HepG2 (cell line): Measurements from ENCODE around the gene E2F3. TPM values are rescaled to one million over a fixed set of nuclear protein-coding genes. Genes with fewer than 3 reads are reported as not detected.

Experiments used
- ATAC-seq: fragments of 200-7000 bp; cut with Tn5 transposase; 3 replicates; pipeline ENCODE4 v1.9.1; 2020; ENCODE audit warnings: mild to moderate bottlenecking, moderate library complexity
- BruUV-seq: library from RNA; stranded (reverse); fragments of 400-500 nt; replicated peaks from 2 replicates; lab custom pipeline; 2021; lab: Mats Ljungman, UMichigan
- CTCF ChIA-PET: fragments of 300-600 bp; formaldehyde crosslinking; extraction: SDS; loops from one replicate; lab custom pipeline; 2021; ENCODE audit warnings: low total read pairs, inconsistent platforms, low intra/inter-chr PET ratio; lab: Yijun Ruan, JAX
- POLR2A ChIA-PET: fragments of 350-600 bp; sonication (Branson Sonifier 250); formaldehyde crosslinking; loops from one replicate; lab custom pipeline; 2020; ENCODE audit warnings: antibody characterized with exemption, inconsistent platforms; lab: Yijun Ruan, JAX
- DNase-seq: peaks from one replicate; pipeline ENCODE4 v3.0.0-alpha.2; 2015; ENCODE audit warnings: low spot score
- FAIRE-seq: peaks from 3 replicates; lab custom pipeline; 2011; peaks lifted over from hg19 to GRCh38; lab: Jason Lieb, UNC
- H2AFZ ChIP-seq: one replicate; pipeline ENCODE4 v1.6.1; 2011; ENCODE audit warnings: low read length, inconsistent platforms
- H3K27ac ChIP-seq: fragments of 300-600 bp; 3 replicates; pipeline ENCODE4 v1.8.0; 2011; ENCODE audit warnings: mixed run types, mild to moderate bottlenecking, mixed read lengths, low read length, inconsistent platforms; ENCODE audit not compliant: insufficient read depth; ENCODE audit errors: extremely low read length
- H3K27me3 ChIP-seq, 2 experiments: fragments of 200-600 bp in 1 of 2; 2 replicates in 1 of 2; 3 replicates in 1 of 2; pipeline versions ENCODE4 v1.6.0 to v1.8.0; 2011; ENCODE audit warnings: low read length in 2 of 2, mild to moderate bottlenecking in 2 of 2, moderate library complexity in 2 of 2, inconsistent platforms in 1 of 2; ENCODE audit not compliant: insufficient read depth in 2 of 2, control insufficient read depth in 1 of 2
- H3K36me3 ChIP-seq, 2 experiments: fragments of 200-600 bp in 1 of 2; replicated peaks in 1 of 2; 2 replicates in 1 of 2; 3 replicates in 1 of 2; pipeline versions ENCODE4 v1.5.1 to v1.8.0; 2011; ENCODE audit warnings: low read length in 2 of 2, inconsistent platforms in 1 of 2; ENCODE audit not compliant: insufficient read depth in 2 of 2, control insufficient read depth in 1 of 2
- H3K4me1 ChIP-seq: 2 replicates; pipeline ENCODE4 v1.5.1; 2012; ENCODE audit warnings: low read length, inconsistent platforms; ENCODE audit not compliant: insufficient read depth
- H3K4me2 ChIP-seq: 2 replicates; pipeline ENCODE4 v1.6.0; 2011; ENCODE audit warnings: low read depth, low read length, inconsistent platforms
- H3K4me3 ChIP-seq, 3 experiments: fragments of 200-600 bp in 1 of 3; sonication (generic), shearing (Covaris generic) in 1 of 3; replicated peaks in 1 of 3; 2 replicates each; pipeline ENCODE4 v1.5.1; 2011 to 2016; ENCODE audit warnings: low read length in 3 of 3, inconsistent platforms in 2 of 3, low read depth in 2 of 3, mild to moderate bottlenecking in 2 of 3, control low read depth in 1 of 3, mixed read lengths in 1 of 3; ENCODE audit not compliant: insufficient read depth in 1 of 3
- H3K79me2 ChIP-seq: one replicate; pipeline ENCODE4 v1.6.1; 2011; ENCODE audit warnings: low read length, inconsistent platforms; ENCODE audit not compliant: insufficient read depth
- H3K9ac ChIP-seq: 2 replicates; pipeline ENCODE4 v1.6.0; 2011; ENCODE audit warnings: mild to moderate bottlenecking, low read depth, low read length, inconsistent platforms; ENCODE audit not compliant: insufficient read depth
- H3K9me3 ChIP-seq: 2 replicates; pipeline ENCODE4 v1.5.1; 2012; ENCODE audit warnings: mild to moderate bottlenecking, low read length
- H4K20me1 ChIP-seq: 2 replicates; pipeline ENCODE4 v1.6.0; 2011; ENCODE audit warnings: inconsistent platforms, mild to moderate bottlenecking, low read length, moderate library complexity; ENCODE audit not compliant: insufficient read depth
- BHLHE40 ChIP-seq: IDR thresholded peaks from 2 replicates; pipeline ENCODE4 v1.6.1; 2011; ENCODE audit warnings: low read length, improper control_type of control experiment
- HMGXB3 ChIP-seq: sonication (generic); formaldehyde crosslinking; IDR thresholded peaks from 2 replicates; pipeline ENCODE4 v1.4.0; 2020; ENCODE audit warnings: missing genetic modification reagents, borderline replicate concordance
- KAT2B ChIP-seq: fragments of 150-350 bp; IDR thresholded peaks from 2 replicates; pipeline ENCODE4 v1.6.1; 2014; ENCODE audit warnings: low read depth, low read length, borderline replicate concordance
- MAZ ChIP-seq, 2 experiments: sonication (generic) in 1 of 2; formaldehyde crosslinking in 1 of 2; IDR thresholded peaks; 2 replicates each; pipeline versions ENCODE4 v1.5.0 to v1.6.1; 2012 to 2020; ENCODE audit warnings: low read depth in 2 of 2, mild to moderate bottlenecking in 2 of 2, borderline replicate concordance in 1 of 2, improper control_type of control experiment in 1 of 2, low read length in 1 of 2, missing genetic modification reagents in 1 of 2, moderate library complexity in 1 of 2
- SOX13 ChIP-seq, 3 experiments: fragments of 450-650 bp in 1 of 3; sonication (generic) in 1 of 3; formaldehyde crosslinking in 1 of 3; IDR thresholded peaks in 2 of 3; conservative IDR thresholded peaks in 1 of 3; 2 replicates each; pipeline versions ENCODE4 v1.5.0 to v1.6.1; 2016 to 2020; ENCODE audit warnings: antibody characterized with exemption in 1 of 3, mild to moderate bottlenecking in 1 of 3, missing compliant biosample characterization in 1 of 3, missing genetic modification reagents in 1 of 3, moderate library complexity in 1 of 3
- YY1 ChIP-seq: IDR thresholded peaks from 2 replicates; pipeline ENCODE4 v1.6.1; 2011; ENCODE audit warnings: low read length, low read depth, moderate library complexity, mild to moderate bottlenecking; ENCODE audit not compliant: insufficient read depth, insufficient replicate concordance
- ZNF121 ChIP-seq: sonication (generic); formaldehyde crosslinking; IDR thresholded peaks from 2 replicates; pipeline ENCODE4 v1.5.0; 2020; ENCODE audit warnings: mild to moderate bottlenecking, missing genetic modification reagents
- ZNF383 ChIP-seq: sonication (generic); formaldehyde crosslinking; IDR thresholded peaks from 2 replicates; pipeline ENCODE4 v1.4.0; 2020; ENCODE audit warnings: missing genetic modification reagents, mild to moderate bottlenecking, borderline replicate concordance
- ZNF768 ChIP-seq: sonication (generic); formaldehyde crosslinking; IDR thresholded peaks from 2 replicates; pipeline ENCODE4 v1.4.0; 2020; ENCODE audit warnings: missing genetic modification reagents
- ZNF782 ChIP-seq: sonication (generic); formaldehyde crosslinking; IDR thresholded peaks from 2 replicates; pipeline ENCODE4 v1.4.0; 2020; ENCODE audit warnings: missing genetic modification reagents, mild to moderate bottlenecking, borderline replicate concordance
- ZNF878 ChIP-seq: sonication (generic); formaldehyde crosslinking; IDR thresholded peaks from 2 replicates; pipeline ENCODE4 v1.8.1; 2023; ENCODE audit warnings: mild to moderate bottlenecking, missing genetic modification reagents, moderate library complexity
- WGBS: methylation state at CpG from one replicate; pipeline ENCODE4 v1.1.6; 2017; ENCODE audit warnings: low lambda C conversion rate; 5-methylcytosine and 5-hydroxymethylcytosine counted together
- in situ Hi-C: cut with HindIII; loops from 2 replicates; pipeline ENCODE4 v1.10.0; 2017; ENCODE audit warnings: low pct_unique_long_range_greater_than_20kb; ENCODE audit not compliant: extremely low pct_ligation_motif_present
- intact Hi-C: fragments of 100-400 bp; cut with micrococcal nuclease; formaldehyde crosslinking; loops from one replicate; pipeline ENCODE4 v1.10.0; 2022; ENCODE audit not compliant: unreplicated experiment
- polyA plus RNA-seq, 8 experiments: library from polyadenylated mRNA; depleted of rRNA in 3 of 8; stranded (reverse) in 7 of 8; unstranded in 1 of 8; fragments of >200 nt; fragmentation: Illumina TruSeq in 4 of 8; extraction: Trizol in 4 of 8; gene quantifications; 2 replicates each; pipeline versions ENCODE4 v1.2.1 to v1.2.3, GENCODE V29; 2011 to 2016; ENCODE audit warnings: low read depth in 4 of 8, missing spikeins in 1 of 8, mixed read lengths in 1 of 8; ENCODE audit not compliant: insufficient read depth in 1 of 8
- total RNA-seq, 5 experiments: library from RNA; depleted of rRNA; stranded (reverse); fragments of >200 nt; fragmentation: Illumina TruSeq; extraction: Trizol; gene quantifications; 2 replicates each; pipeline ENCODE4 v1.2.3, GENCODE V29; 2016; ENCODE audit warnings: low read depth in 1 of 5

The E2F3 gene
- total and polyA plus RNA-seq, 2 of the 13 experiments (the other 11 are each of a cell fraction or from before 2014, with no cell fraction given), result 8.5 to 12.7 TPM

GRCh38 chr6:20353134-20353533 is 48.5 kb upstream of the E2F3 start:
- TF ChIP-seq HMGXB3 (CRISPR knock-in tag) (no peak), YY1 (peak; percentile 27)
- H3K4me1 ChIP-seq, result no peaks in the 10 kb centered on the region
- ChIA-PET CTCF (no interaction called here), POLR2A (no interaction called here)
- H3K36me3 ChIP-seq, result no peaks in the 10 kb centered on the region
- no peaks in the 10 kb centered on the region for H3K79me2 ChIP-seq
- no peak for DNase-seq
- no peak overlapping the region for H3K9ac ChIP-seq
- no peak for FAIRE-seq
- no peak overlapping the region for H3K4me2 ChIP-seq
- intact Hi-C loops (no loop called here), in situ Hi-C loops (no loop called here)
- no peak overlapping the region for H2AFZ ChIP-seq
- BruUV-seq, result no TSS peak
- ATAC-seq, result no peak
- H4K20me1 ChIP-seq, result no peaks in the 10 kb centered on the region
- no peaks in the 10 kb centered on the region for H3K27me3 ChIP-seq
- peaks cover 7% of the 10 kb centered on the region for H3K9me3 ChIP-seq
- H3K4me3 ChIP-seq, result no peak overlapping the region
- no peak overlapping the region for H3K27ac ChIP-seq
- 23% methylated on average over 4 of the region's 5 CpGs for WGBS

DNA sequence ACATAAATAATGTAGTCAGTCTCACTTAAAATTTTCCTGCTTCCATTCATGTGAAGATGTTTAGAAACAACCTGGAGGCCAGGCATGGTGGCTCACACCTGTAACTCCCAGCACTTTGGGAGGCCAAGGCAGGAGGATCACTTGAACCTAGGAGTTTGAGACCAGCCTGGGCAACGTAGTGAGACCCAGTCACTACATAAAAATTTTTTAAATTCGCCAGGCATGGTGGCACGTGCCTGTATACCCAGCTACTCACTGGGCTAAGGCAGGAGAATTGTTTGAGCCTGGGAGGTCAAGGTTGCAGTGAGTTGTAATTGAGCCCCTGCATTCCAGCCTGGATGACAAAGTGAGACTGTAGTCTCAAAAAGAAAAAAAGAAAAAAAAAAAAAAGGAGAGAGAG is 47.3 kb upstream of the E2F3 start:
- Histone ChIP-seq H3K4me3 (no peak overlapping the region), H3K27me3 (no peaks in the 10 kb centered on the region), H3K9me3 (peaks cover 7% of the 10 kb centered on the region), H4K20me1 (no peaks in the 10 kb centered on the region)
- 0% methylated on average over 3 of the region's 3 CpGs for WGBS
- TF ChIP-seq ZNF768 (CRISPR knock-in tag), result no peak
- TF ChIP-seq KAT2B, result no peak
- peak; percentile 62 for TF ChIP-seq BHLHE40
- TF ChIP-seq ZNF121 (CRISPR knock-in tag), result peak; percentile 71
- TF ChIP-seq ZNF878 (CRISPR knock-in tag), result no peak
- no peak for TF ChIP-seq ZNF782 (CRISPR knock-in tag)
- TF ChIP-seq ZNF383 (CRISPR knock-in tag), result no peak
- no peak for TF ChIP-seq SOX13 (IDR thresholded peaks at IDR 0.05)
- TF ChIP-seq SOX13 (CRISPR knock-in tag; conservative IDR thresholded peaks at IDR 0.05 in 1 of 2, IDR thresholded peaks at IDR 0.05 in 1 of 2), result peak in 1 of 2 experiments; percentile 38; a peak in 1 of 4 replicates
- no peak for TF ChIP-seq MAZ (IDR thresholded peaks at IDR 0.05; ENCODE audit: borderline replicate concordance, low read depth, low read length)
- TF ChIP-seq MAZ (CRISPR knock-in tag; IDR thresholded peaks at IDR 0.05; ENCODE audit: low read depth), result no peak
- TF ChIP-seq, all 625 proteins: peak for 3
- Histone ChIP-seq H3K9ac (no peak overlapping the region), H3K27ac (no peak overlapping the region), H2AFZ (no peak overlapping the region), H3K79me2 (no peaks in the 10 kb centered on the region), H3K4me1 (no peaks in the 10 kb centered on the region), H3K36me3 (no peaks in the 10 kb centered on the region), H3K4me2 (no peak overlapping the region)
- peak; percentile 39; the same call in 1 of the 3 replicates for ATAC-seq
- peak; percentile 30 for DNase-seq
- CTCF ChIA-PET, result no interaction called here
- in situ Hi-C loops, result no loop called here
- intact Hi-C loops, result no loop called here
- POLR2A ChIA-PET, result no interaction called here
- BruUV-seq, result no TSS peak
- no peak for FAIRE-seq
